Upper lobe of left lung (tissue), 4 donors: ENCODE results near the gene KAT2B.

ENCODE experiments used
- POLR2A ChIP-seq, 4 donors: fragments of 450-650 bp; IDR thresholded peaks; one replicate each; pipeline ENCODE4 v1.5.1; 2016 to 2017; ENCODE audit warnings: antibody characterized with exemption in 4 of 4, mild to moderate bottlenecking in 2 of 4
- TF ChIP-seq, protein P1 (sequence below), 6 experiments: fragments of 450-650 bp in 4 of 6; fragments of 200-600 bp in 2 of 6; sonication (generic) in 2 of 6; IDR thresholded peaks; one replicate each; pipeline ENCODE4 v1.5.1; 2016 to 2019; ENCODE audit warnings: antibody characterized with exemption in 6 of 6

DNA sequence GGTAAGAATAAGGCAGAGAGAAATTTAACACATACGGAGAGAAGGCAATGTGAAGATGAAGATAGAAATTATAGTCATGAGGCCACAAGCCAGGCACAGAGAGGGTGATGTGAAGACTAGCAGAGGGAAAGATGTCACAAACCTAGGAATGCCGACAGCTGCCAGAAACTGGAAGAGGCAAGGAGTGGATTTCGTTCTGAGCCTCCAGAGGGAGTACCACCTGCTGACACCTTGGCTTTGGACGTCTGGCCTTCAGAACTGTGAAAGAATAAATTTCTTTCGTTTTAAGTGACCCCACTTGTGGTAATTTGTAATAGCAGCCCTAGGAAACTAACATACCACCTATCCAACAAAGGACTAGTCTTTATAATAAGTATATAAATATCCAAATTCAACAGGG is 150.7 kb downstream of the KAT2B start:
- TF ChIP-seq POLR2A (IDR thresholded peaks at IDR 0.05): no peak
- TF ChIP-seq, protein P1, sequence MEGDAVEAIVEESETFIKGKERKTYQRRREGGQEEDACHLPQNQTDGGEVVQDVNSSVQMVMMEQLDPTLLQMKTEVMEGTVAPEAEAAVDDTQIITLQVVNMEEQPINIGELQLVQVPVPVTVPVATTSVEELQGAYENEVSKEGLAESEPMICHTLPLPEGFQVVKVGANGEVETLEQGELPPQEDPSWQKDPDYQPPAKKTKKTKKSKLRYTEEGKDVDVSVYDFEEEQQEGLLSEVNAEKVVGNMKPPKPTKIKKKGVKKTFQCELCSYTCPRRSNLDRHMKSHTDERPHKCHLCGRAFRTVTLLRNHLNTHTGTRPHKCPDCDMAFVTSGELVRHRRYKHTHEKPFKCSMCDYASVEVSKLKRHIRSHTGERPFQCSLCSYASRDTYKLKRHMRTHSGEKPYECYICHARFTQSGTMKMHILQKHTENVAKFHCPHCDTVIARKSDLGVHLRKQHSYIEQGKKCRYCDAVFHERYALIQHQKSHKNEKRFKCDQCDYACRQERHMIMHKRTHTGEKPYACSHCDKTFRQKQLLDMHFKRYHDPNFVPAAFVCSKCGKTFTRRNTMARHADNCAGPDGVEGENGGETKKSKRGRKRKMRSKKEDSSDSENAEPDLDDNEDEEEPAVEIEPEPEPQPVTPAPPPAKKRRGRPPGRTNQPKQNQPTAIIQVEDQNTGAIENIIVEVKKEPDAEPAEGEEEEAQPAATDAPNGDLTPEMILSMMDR (IDR thresholded peaks at IDR 0.05): no peak
